Stimulated activated naive CD8-positive, alpha-beta T cell treated with anti-CD3 and anti-CD28 coated beads, Interleukin-15, amount 100 ng/mL, for 72 hours (primary cell): ENCODE results near the gene PTPN11.
"Not testable (repeated sequence)": the region's sequence is repeated elsewhere in the genome, so short reads cannot be mapped to it uniquely, and the experiment has no call there.

Experiments used
- ATAC-seq: fragments of 150-1000 bp; cut with Tn5 transposase; 2 replicates; pipeline ENCODE4 v1.10.0; 2021; ENCODE audit warnings: mild to moderate bottlenecking, moderate library complexity
- DNase-seq, 2 donors: peaks; one replicate each; pipeline ENCODE4 v3.0.0; 2021 to 2022
- H3K27ac Mint-ChIP-seq, 2 donors: one replicate each; pipeline ENCODE4 v1.8.0; 2022; ENCODE audit warnings: mild to moderate bottlenecking in 2 of 2, mixed read lengths in 2 of 2, moderate library complexity in 2 of 2
- H3K27me3 Mint-ChIP-seq: one replicate; pipeline ENCODE4 v1.8.0; 2022; ENCODE audit warnings: mixed read lengths
- H3K4me1 Mint-ChIP-seq: one replicate; pipeline ENCODE4 v1.8.0; 2022; ENCODE audit warnings: mild to moderate bottlenecking, mixed read lengths
- H3K4me3 Mint-ChIP-seq, 2 donors: one replicate each; pipeline ENCODE4 v1.8.0; 2022; ENCODE audit warnings: mild to moderate bottlenecking in 2 of 2, mixed read lengths in 2 of 2, moderate library complexity in 1 of 2
- H3K9me3 Mint-ChIP-seq, 2 donors: one replicate each; pipeline ENCODE4 v1.8.0; 2022; ENCODE audit warnings: mixed read lengths in 2 of 2

Gene PTPN11

DNA sequence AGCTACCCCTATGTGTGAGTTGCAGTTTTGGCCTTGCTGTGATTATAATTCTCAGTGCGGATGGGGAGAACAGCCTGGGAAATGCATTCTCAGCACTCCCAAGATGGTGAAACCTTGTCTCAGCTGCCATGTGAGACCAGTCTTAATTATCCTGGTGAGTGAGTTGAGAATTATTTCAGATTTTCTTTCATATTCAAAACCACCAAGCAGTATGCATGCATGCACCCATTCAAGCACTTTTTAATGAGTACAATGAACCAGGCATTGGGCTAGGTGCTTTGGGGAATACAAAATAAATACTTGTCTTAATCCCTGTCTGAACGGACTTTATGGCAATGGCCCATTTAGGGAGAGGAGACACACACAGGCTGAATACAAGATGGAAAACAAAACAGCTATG lies 94.7 kb downstream of the PTPN11 start:
- H3K4me3 Mint-ChIP-seq: no peak overlapping the region
- H3K4me1 Mint-ChIP-seq: peaks cover 5% of the 10 kb centered on the region
- DNase-seq: no peak
- H3K9me3 Mint-ChIP-seq: no peaks in the 10 kb centered on the region
- no peak overlapping the region for H3K27ac Mint-ChIP-seq
- H3K27me3 Mint-ChIP-seq: no peaks in the 10 kb centered on the region
- no peak for ATAC-seq

DNA sequence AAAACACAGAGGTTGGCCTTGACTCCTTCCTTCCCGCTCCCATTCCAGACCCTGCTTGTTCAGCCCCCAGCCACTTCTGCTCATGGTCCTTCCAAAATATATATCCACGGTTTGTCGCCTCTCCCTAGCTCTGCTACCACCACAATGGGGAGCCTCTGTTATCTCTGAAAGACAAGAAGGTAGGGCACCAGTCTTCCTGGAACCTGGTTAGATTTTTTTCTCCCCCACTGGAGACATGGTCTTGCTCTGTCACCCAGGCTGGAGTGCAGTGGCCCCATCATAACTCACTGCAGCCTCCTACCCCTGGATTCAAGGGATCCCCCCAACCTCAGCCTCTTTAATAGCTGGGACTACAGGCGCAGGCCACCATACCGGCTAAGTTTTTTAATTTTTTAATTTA lies 95.7 kb downstream of the PTPN11 start:
- H3K4me3 Mint-ChIP-seq: no peak overlapping the region
- peaks cover 5% of the 10 kb centered on the region for H3K4me1 Mint-ChIP-seq
- no peak overlapping the region for H3K27ac Mint-ChIP-seq
- ATAC-seq: no peak
- H3K27me3 Mint-ChIP-seq: no peaks in the 10 kb centered on the region
- no peaks in the 10 kb centered on the region for H3K9me3 Mint-ChIP-seq
- no peak for DNase-seq

DNA sequence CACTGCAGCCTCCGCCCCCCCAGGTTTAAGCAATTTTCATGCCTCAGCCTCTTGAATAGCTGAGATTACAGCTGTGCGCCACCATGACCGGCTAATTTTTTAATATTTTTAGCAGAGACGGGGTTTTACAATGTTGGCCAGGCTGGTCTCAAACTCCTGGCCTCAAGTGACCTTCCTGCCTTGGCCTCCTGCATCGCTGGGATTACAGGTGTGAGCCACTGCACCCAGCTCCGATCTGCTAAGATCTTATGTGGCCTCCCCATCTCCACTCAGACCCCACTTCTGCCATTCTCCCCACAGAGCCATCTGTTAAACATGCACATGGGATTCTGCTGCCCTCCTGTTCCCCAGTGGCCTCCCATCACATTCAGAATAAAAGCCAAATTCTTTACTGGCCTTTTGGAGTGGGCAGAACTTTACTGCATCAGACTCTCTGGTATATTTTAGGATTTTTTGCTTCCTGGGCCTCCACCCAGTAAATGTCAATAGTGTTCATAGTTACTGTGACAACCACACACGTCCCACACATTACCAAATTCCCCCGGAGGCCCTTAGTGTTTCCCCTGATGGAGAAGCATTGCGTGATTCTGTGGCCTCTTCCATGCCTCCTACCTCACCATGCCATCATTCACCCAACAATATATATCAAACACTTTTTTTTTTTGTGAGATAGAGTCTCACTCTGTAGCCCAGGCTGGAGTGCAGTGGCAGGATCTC lies 96.3 kb downstream of the PTPN11 start:
- no peak for DNase-seq
- Mint-ChIP-seq H3K4me3 (no peak overlapping the region), H3K27me3 (no peaks in the 10 kb centered on the region), H3K4me1 (peaks cover 5% of the 10 kb centered on the region), H3K27ac (peak overlapping the region in 1 of 2 donors; percentile 52), H3K9me3 (no peaks in the 10 kb centered on the region)
- peak; percentile 23 for ATAC-seq

DNA sequence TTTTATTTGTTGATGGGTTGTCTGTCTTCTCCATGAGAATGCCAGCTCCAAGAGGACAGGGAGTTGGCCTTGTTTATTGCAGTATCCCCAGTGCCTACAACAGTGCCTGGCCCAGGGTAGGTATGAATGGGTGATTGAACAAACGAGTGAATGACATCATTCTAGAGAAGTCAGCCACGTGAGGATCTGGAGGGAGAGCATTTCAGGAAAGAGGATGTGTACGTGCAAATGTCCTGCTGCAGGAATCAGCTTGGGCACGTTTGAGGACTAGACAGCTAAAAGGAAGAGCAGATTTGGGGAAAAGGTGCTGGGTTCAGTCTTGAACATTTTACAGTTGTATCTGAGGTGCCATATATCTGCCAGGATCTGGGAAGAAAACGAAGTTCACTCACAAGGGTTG lies 97.1 kb downstream of the PTPN11 start:
- no peaks in the 10 kb centered on the region for H3K27me3 Mint-ChIP-seq
- no peak for ATAC-seq
- H3K27ac Mint-ChIP-seq: peak overlapping the region in 1 of 2 donors; percentile 6
- DNase-seq: no peak
- no peaks in the 10 kb centered on the region for H3K9me3 Mint-ChIP-seq
- H3K4me1 Mint-ChIP-seq: peaks cover 5% of the 10 kb centered on the region
- no peak overlapping the region for H3K4me3 Mint-ChIP-seq

DNA sequence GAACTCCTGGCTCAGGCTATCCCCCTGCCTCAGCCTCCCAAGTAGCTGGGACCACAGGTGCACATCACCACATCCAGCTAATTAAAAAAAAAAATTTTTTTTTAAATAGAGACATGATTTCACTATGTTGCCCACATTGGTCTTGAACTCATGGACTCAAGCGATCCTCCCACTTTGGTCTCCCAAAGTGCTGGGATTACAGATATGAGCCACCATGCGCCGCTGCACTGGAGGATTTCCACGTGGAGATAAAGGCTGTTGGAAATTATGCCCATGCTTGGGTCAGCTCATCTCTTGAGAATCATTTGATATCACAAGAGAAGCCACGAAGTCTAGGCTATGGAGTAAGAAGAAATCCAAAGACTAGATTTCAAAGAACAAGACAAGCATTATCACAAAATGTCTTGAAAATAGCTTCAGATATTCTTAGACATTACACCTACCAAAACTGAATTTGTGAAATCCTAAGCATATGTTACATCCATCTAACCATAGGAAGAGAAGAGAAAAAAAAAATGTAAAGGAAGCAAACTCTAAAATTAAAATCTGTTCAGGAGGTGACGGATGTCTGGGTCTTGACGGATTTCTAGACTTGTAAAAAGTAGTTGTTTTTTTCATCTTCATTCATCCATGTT lies 99.1 kb downstream of the PTPN11 start:
- H3K4me1 Mint-ChIP-seq: peaks cover 5% of the 10 kb centered on the region
- H3K27me3 Mint-ChIP-seq: no peaks in the 10 kb centered on the region
- no peak overlapping the region for H3K4me3 Mint-ChIP-seq
- H3K9me3 Mint-ChIP-seq: no peaks in the 10 kb centered on the region
- DNase-seq (no peak), ATAC-seq (no peak)
- no peak overlapping the region for H3K27ac Mint-ChIP-seq

DNA sequence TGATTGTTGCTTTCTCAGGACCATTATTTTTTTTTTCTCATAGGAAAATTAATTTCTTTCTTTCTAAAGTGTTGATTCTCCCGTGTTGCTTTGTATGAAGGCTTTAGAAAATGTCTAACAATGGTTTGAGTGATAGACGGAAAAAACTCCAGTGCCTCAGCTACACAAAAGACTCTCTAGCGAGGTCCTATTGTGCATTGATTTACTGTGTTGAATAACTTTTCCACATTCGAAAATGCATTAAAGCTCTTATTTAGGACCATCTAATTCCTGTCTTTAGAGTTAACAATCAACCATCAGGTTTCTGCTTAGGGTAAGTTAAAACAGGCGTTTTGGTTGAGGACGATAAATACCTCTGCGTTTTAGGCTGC lies 99.6 kb downstream of the PTPN11 start:
- ATAC-seq: no peak
- Mint-ChIP-seq H3K27me3 (no peaks in the 10 kb centered on the region), H3K9me3 (no peaks in the 10 kb centered on the region), H3K4me3 (no peak overlapping the region), H3K4me1 (peaks cover 5% of the 10 kb centered on the region), H3K27ac (no peak overlapping the region)
- no peak for DNase-seq

DNA sequence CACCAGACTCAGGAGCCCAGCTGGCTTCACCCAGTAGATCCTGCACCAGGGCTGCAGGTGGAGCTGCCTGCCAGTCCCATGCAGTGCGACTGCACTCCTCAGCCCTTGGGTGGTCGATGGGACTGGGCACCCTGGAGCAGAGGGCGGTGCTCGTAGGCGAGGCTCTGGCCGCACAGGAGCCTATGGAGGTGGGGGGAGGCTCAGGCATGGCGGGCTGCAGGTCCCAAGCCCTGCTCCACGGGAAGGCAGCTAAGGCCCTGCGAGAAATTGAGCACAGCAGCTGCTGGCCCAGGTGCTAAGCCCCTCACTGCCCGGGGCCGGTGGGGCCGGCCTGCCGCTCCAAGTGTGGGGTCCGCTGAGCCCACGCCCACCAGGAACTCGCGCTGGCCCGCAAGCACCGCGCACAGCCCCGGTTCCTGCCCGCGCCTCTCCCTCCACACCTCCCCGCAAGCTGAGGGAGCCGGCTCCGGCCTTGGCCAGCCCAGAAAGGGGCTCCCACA lies 101.1 kb downstream of the PTPN11 start:
- DNase-seq, H3K9me3 Mint-ChIP-seq, H3K27ac Mint-ChIP-seq, H3K27me3 Mint-ChIP-seq, H3K4me3 Mint-ChIP-seq, ATAC-seq, H3K4me1 Mint-ChIP-seq: not testable (repeated sequence)

DNA sequence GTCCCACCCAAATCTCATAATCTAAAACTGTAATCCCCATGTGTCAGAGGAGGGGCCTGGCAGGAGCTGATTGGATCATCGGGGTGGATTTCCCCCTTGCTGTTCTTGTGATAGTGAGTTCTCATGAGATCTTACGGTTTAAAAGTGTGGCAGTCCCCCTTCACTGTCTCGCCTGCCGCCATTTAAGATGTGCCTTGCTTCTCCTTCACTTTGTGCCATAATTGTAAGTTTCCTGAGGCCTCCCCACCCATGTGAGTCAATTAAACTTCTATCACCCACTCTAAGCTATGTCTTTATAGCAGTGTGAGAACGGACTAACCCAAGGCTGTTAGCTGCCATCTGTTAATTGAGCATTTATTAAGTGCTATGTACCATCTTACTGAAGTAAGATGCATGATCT lies 105.1 kb downstream of the PTPN11 start:
- H3K4me3 Mint-ChIP-seq: no peak overlapping the region
- ATAC-seq: no peak
- no peaks in the 10 kb centered on the region for H3K27me3 Mint-ChIP-seq
- H3K27ac Mint-ChIP-seq: no peak overlapping the region
- H3K9me3 Mint-ChIP-seq: no peaks in the 10 kb centered on the region
- DNase-seq: no peak
- no peaks in the 10 kb centered on the region for H3K4me1 Mint-ChIP-seq

DNA sequence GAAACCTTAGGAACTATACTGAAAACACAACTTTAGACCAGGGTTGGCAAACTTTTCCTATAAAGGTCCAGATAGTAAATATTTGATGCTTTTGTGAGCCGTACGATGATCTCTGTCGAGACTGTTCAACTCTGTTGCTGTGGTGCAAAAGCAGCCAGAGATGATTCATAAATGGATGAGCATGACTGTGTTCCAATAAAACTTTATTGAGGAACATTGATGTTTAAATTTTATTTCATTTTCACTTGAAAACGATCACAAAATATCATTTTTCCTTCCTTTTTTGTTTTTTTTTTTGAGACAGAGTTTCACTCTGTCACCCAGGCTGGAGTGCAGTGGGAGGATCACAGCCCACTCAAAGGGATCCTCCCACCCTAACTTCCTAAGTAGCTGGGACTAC lies 105.5 kb downstream of the PTPN11 start:
- ATAC-seq (no peak), DNase-seq (no peak)
- Mint-ChIP-seq H3K27me3 (no peaks in the 10 kb centered on the region), H3K4me1 (no peaks in the 10 kb centered on the region), H3K27ac (no peak overlapping the region), H3K4me3 (no peak overlapping the region), H3K9me3 (no peaks in the 10 kb centered on the region)

DNA sequence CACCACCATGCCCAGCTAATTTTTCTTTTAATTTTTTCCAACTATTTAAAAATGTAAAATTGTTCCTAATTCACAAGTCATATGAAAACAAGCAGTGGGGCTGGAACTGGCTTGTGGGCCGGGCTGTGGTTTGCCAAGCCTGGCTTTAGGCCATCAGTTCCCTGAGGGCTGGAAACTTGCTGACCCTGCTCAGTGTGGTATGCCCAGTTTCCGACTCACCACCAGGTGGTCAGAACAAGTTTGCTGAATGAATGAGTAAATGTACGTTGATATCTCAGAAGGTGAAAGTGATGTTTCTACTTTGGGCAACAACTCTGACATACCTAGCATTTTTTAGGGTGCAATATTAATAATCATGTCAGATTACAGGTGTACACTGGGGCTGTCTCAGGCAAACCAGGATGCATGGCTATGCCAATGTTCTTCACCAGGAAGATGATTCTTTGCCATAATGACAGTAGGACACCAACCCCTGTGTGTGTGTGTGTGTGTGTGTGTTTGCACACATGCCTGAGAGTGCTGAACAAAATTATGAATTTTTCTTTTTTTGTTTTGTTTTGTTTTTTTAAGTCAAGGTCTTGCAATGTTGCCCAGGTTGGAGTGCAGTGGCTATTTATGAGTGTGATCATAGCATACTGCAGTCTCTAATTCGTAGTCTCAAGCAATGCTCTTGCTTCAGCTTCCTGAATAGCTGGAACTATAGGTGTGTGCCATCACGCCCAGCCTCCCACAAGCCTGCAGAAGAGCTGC lies 106.1 kb downstream of the PTPN11 start:
- no peak for DNase-seq
- peak overlapping the region in 1 of 2 donors; percentile 50 for H3K27ac Mint-ChIP-seq
- no peaks in the 10 kb centered on the region for H3K9me3 Mint-ChIP-seq
- no peaks in the 10 kb centered on the region for H3K27me3 Mint-ChIP-seq
- no peak overlapping the region for H3K4me3 Mint-ChIP-seq
- H3K4me1 Mint-ChIP-seq: no peaks in the 10 kb centered on the region
- no peak for ATAC-seq

DNA sequence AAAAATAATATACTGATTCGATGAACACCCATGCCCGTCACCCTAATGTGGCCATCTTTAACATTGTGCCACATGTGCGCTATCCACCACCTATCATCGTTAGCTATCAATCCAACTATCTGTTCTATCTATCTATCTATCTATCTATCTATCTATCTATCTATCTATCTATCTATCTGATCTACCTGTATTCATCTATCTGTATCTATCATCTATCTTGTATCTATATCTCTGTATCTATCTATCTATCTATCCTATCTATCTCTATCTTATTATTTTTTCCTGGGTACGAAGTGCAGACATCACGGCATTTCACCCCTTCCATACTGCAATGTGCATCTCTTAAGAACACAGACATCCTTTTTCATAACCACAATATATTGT lies 106.7 kb downstream of the PTPN11 start:
- H3K9me3 Mint-ChIP-seq: no peaks in the 10 kb centered on the region
- no peak overlapping the region for H3K27ac Mint-ChIP-seq
- ATAC-seq (no peak), DNase-seq (no peak)
- H3K4me3 Mint-ChIP-seq: no peak overlapping the region
- H3K27me3 Mint-ChIP-seq: no peaks in the 10 kb centered on the region
- H3K4me1 Mint-ChIP-seq: no peaks in the 10 kb centered on the region

DNA sequence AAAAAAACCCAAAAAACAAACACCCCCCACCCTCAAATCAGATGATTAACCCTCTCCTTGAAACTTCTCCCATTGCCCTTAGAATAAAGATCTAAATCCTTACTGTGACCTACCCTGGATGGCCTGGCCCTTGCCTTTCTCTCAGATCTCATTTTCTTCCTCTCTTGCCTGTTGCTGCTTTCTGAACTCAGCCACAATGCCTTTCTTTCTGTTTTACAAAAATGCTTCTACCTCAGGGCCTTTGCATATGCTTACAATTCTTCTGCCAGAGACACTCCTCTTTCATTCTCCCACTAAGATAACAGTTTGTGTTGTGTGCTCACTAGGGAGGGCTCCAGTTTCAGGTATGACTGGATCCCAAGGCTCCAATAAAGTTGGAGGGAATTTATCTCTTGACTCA lies 108.3 kb downstream of the PTPN11 start:
- Mint-ChIP-seq H3K27me3 (no peaks in the 10 kb centered on the region), H3K4me3 (no peak overlapping the region), H3K27ac (no peak overlapping the region), H3K9me3 (no peaks in the 10 kb centered on the region), H3K4me1 (no peaks in the 10 kb centered on the region)
- DNase-seq (no peak), ATAC-seq (no peak)

DNA sequence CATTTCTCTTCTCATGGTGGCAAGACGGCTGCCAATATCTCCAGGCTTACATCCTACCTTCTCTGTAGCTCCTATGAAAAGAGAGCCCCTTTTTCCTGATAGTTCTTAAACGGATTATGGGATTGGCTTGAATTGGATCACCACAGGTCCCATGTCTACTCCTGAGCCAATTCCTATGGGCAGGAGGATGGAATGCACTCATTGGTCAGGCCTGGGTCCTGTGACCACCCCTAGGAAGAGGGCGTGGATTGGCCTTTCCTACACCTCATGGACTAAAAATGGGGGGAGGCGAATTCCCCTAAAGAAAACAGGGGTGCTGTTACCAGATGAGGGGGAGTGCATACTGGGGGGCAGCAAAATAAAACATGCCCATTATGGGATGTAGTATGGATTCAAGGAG lies 108.8 kb downstream of the PTPN11 start:
- H3K9me3 Mint-ChIP-seq: no peaks in the 10 kb centered on the region
- H3K27me3 Mint-ChIP-seq: no peaks in the 10 kb centered on the region
- no peak overlapping the region for H3K27ac Mint-ChIP-seq
- no peak overlapping the region for H3K4me3 Mint-ChIP-seq
- no peak for ATAC-seq
- DNase-seq: no peak
- H3K4me1 Mint-ChIP-seq: no peaks in the 10 kb centered on the region

DNA sequence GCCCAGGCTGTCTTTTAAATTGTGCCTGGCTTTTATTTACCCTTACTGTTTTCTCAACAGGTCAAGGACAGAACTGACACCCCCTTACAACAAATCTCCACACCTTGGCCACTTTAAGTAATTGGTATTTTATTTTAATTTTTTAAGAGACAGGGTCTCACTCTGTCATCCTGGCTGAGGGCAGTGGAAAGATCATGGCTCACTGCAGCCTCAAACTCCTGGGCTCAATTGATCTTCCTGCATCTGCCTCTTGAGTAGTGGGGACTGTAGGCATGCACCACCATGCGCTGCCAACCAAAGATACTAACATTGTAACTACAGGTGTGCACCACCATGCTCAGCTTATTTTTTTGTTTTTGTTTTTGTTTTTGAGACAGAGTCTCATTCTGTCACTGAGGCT lies 109.8 kb downstream of the PTPN11 start:
- H3K4me1 Mint-ChIP-seq: no peaks in the 10 kb centered on the region
- DNase-seq (no peak), ATAC-seq (no peak)
- no peak overlapping the region for H3K4me3 Mint-ChIP-seq
- H3K9me3 Mint-ChIP-seq: no peaks in the 10 kb centered on the region
- H3K27me3 Mint-ChIP-seq: no peaks in the 10 kb centered on the region
- H3K27ac Mint-ChIP-seq: no peak overlapping the region

DNA sequence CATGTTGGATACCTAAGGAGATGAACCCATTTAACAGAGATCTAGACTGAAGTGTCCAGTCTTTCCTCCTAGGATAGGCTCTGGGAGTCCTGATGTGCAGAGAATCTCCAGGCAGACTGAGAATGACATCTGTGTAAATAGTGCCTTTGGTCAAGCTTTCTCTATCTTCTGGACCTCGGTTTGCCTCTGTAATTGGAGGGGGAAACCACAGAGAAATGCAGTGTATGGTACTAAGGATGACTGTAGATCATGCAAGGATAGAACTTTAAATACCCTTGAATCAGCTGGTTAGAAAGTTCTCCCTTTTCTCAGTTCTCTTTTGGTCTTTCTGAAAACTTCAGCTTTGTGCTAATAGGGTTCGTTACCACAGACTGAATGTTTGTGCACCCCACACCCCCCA lies 112.2 kb downstream of the PTPN11 start:
- ATAC-seq: no peak
- Mint-ChIP-seq H3K4me1 (no peaks in the 10 kb centered on the region), H3K4me3 (no peak overlapping the region), H3K27me3 (no peaks in the 10 kb centered on the region), H3K27ac (no peak overlapping the region), H3K9me3 (no peaks in the 10 kb centered on the region)
- no peak for DNase-seq

DNA sequence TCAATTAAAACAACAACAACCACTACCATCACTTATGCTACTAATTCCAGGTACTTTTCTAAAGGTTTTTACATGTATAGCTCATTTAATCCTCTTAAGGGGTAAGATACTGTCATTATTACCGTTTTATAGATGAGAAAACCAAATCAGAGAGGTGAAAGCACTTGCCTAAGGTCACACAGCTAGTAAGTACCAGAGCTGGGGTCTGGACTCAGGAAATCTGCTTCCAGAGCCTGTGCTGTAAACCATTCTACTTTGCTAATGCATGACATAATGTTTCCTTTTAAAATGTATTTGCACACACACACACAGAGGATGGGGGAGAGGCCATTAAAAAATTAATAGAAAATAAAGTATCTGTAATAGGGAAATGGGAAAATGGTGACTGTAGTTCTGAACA lies 113.4 kb downstream of the PTPN11 start:
- ATAC-seq (no peak), DNase-seq (no peak)
- Mint-ChIP-seq H3K4me3 (no peak overlapping the region), H3K27ac (peak overlapping the region; percentile 13 to 69), H3K27me3 (no peaks in the 10 kb centered on the region), H3K4me1 (no peaks in the 10 kb centered on the region), H3K9me3 (no peaks in the 10 kb centered on the region)
